T-helper 9 cell (primary cell): Measurements from ENCODE around the gene DMRTC2.
A peak's percentile ranks its signal among the peaks of the same experiment; 100 is the strongest.

Experiments used
- DNase-seq: peaks from one replicate; pipeline ENCODE4 v3.0.0-alpha.2; 2020
- total RNA-seq, 2 donors: gene quantifications; one replicate each; lab custom pipeline; 2026; lab: John Stamatoyannopoulos, UW

The DMRTC2 gene
- total RNA-seq: 0 reads per million in 2 donors

DNA sequence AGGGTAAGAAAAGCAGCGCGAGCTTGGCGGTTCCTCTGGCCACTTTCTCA, at the start of gene DMRTC2:
Gene DMRTC2, plus strand, starts transcription at position 42 of the 50 bp plus-strand sequence. CDS start 2,387 bp downstream, outside the sequence.
- DNase-seq: no peak

DNA sequence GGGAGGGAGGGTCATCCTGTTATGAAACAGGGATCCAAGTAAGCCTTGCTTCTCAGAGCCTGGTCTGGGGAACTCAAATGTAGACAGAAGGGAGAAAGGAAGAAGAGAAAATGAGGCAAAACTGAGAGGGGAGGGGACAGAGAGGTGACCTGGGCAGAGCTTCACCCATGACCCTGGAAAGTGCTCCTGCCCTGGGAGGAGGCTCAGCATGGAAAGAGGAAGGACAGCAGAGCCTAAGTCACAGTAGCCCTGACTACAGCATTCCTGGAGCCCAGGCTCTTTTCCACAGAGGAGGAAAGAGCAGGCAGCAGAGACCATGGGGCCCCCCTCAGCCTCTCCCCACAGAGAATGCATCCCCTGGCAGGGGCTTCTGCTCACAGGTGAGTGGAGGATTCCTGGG, 48.5 kb upstream of the DMRTC2 start, which contains the start of gene CEACAM3:
Gene CEACAM3, plus strand, starts transcription at position 226 of the 400 bp plus-strand sequence. Its CDS starts 91 bp downstream, at position 317.
- no peak for DNase-seq

DNA sequence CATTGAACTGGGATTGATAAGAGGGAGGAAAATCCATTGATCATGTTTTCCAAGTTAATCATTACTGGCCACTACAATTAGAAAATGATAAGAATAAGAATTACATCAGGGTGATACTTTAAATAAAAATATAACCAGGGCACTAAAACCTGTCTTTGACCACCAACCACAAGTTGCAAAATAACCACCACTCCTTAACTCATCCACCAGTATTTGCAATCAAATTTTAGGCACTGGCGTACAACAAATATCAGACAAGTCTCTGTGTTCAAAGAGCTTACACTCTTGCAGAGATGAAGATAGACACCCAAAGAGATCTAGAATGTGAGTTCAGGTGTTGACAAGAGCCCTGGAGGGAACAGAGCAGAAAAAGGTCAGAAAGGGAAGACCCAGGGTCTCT, 47.9 kb upstream of the DMRTC2 start:
- DNase-seq: no peak

DNA sequence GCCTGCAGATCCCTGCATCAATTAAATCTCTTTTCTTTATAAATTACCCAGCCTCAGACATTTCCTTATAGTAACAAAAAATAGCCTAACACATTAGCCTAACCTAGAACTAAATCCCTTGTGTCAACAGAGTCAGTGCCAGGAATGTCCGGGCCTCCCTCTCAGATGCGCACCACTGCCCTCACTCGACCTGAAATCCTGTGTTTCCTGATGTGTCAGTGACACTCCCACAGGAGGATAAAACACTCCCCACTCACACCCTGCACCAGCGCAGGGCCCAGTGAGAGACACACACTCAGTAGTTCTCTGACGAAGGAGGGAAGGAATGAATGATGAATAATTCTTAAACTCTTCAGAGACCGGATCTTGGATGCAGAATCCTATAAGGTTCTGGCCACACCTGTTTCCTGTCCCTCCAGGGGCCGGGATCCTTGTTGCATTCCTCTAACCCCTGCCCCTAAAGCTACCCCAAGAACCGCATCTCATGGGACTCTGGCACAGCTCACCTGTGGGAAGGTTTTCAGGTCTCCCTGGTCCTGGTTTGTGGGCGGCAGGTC, 45.3 kb upstream of the DMRTC2 start:
- DNase-seq: no peak

DNA sequence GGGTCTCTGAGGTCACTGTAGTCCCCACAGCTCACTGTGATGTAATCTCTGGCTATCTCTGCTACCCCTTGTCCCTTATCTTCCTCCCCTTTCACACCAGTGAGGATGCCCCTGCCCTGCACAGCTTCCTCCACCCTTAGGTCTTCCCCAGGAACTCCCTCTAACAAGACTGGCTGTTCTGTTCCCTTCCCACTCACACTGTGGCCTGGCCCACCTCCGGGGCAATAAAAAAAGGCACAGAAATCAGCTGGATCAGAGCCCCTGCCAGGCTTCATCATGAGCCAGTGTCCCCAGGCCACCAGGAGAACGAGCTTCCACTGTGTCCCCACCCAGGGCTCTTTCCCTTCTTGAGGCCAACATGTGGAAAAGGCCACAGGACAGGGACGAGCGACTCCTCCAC, 43.8 kb upstream of the DMRTC2 start:
- no peak for DNase-seq

DNA sequence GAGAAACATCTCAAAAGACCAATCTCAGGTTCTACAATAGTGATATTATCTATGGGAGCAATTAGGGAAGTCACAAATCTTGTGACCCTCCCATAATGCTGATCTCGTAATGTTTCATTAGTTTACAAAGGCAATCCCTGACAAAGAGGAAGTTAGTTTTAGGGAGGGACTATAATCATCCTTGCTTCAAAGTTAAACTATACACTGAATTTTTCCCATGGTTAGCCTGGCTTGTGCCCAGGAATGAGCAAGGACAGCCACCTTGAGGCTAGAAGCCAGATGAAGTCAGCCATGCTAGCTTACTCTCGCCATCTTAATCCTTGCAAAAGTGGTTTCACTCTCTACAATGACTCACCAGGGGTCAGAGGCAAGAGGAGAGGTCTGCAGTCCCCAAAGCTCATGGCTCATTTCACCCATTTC, 43.0 kb upstream of the DMRTC2 start:
- no peak for DNase-seq

DNA sequence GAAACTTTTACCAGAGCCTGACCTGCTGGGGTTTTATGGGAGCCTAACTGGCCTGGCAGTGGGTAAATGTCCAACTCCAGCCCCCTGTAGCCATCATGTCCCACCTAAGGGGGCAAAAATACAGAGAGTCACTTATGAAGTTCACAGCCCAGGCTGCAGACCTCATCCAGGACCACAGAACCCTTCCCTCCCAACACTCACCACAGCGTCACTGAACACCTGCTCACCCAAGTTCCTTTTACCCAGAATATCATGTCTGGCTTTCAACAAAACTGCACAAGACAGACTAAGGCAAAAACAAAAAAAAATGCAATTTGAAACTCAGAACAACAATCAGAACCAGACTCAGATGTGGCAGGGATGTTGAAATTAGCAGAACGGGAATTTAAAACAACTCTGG, 42.1 kb upstream of the DMRTC2 start:
- DNase-seq: no peak

DNA sequence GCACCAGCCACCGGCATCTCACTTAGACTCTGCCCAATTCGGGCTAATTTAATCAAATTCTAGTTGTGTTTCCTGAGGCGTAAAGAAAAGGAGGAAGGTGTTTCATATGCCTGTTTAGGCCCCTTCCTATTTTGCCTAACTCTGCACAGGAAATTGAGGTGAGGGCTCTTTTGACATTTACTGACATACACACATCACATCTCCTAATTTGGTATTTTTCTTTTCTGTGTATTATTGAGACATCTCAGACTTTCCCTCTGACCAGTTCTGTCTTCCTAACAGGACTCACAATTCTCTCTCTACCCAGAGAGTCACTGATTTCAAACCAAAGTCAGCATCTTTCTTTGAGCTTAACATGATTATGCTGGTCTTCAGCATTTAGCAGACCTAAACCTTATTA, 40.5 kb upstream of the DMRTC2 start:
- DNase-seq: no peak

DNA sequence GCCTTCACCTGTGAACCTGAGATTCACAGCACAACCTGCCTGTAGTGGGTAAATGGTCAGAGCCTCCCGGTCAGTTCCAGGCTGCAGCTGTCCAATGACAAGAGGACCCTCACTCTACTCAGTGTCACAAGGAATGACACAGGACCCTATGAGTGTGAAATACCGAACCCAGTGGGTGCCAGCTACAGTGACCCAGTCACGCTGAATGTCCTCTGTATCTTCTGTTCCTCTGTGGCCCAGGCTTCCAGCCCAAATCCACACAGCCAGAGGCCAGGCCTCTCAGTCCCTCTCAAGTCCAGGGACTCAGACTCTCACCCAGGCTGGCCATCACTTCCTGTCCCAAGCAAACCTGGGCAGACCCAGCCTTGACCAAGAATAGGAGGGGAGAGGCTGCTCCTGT, 37.7 kb upstream of the DMRTC2 start:
- DNase-seq: no peak

DNA sequence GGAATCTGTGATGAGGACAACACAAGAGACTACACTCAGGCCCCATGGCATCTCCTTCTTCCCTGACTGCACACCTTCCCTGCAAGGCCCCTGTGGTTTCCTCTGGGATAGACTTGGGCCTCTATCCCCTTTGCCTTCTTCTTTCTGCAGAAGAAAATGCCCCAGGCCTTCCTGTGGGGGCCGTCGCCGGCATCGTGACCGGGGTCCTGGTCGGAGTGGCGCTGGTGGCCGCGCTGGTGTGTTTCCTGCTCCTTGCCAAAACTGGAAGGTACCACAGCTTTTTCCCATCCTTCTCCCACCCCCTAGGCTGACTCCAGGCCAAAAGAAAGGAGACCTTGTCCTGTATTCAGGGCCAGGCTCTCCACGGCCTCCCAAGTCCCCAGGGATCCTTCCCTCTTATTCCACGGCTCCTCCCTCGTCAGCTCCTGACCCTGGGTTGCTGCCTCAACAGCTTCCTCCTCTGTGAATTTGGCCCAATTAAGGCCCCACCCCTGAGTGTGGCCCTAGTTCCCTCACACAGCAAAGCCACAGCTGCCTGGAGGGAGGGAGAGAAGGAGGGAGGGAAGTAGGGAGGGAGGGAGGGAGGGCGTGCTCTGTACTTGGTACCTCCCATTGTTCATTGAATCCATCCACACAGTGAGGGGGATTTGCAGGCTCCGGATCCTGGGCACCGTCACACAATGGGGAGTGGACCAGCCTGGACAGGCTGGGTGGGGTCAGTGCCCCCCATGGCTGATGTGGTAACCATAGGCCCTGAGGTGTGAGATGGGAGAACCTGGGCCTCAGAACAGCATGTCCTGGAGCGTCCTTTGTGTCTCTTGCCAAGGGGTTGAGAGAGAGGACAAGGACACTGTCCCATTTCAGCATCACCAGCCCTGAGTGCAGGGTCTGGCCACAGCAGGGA, 35.9 kb upstream of the DMRTC2 start:
- DNase-seq: no peak

DNA sequence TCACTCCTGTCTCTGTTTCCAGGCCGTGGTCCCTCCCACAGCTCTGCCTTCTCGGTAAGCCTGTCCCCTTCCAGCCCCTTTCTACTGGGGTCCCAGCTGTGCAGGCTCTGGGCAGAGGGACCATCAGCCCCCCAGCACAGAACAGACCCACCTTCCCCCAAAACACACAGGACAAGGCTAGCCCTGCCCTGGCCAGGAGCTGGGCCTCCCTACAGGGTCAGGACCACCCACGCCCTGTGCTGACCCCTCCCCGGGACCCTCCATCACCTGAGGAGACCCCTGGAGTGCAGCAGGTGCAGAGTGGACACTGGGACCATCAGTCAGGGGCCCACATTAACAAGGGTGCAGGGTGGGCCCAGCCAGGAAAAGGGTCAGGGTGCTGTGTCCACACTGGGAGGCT, 34.5 kb upstream of the DMRTC2 start:
- no peak for DNase-seq

DNA sequence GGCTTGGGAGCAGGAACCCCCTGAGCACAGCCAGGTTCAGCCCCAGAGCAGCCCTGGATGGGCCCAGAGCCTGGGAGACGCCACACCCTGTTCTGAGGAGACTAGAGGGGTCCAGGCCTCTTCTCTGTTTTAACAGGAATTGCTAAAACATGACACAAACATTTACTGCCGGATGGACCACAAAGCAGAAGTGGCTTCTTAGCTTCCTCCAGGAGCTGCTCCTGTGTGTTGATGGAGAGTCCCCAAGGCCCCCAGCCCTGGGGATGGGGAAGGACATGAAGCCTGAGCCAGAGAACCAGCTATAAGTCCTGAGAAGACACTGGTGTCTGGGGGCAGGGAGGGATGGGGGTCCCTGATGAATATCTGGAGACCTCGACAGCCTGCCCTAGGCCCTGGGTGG, 33.8 kb upstream of the DMRTC2 start:
- no peak for DNase-seq

DNA sequence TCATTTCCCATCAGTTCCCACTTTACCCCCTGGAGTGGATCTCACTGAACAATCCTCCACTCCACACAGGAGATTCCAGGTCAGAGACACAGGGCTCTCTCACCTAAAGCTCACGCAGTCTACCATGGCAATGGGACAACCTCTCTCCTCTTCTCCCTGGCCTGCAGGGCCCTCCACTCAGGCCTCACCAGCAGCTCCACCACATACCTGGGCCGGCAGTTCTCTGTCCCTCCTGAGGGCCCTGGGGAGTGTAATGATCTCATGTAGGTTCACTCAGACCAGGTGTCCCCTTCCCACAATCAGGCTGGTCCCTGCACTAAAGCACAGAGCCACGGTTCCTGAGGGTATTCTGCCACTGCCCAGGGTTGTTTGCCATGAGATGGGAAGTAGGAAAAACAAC, 32.9 kb upstream of the DMRTC2 start:
- DNase-seq: no peak

DNA sequence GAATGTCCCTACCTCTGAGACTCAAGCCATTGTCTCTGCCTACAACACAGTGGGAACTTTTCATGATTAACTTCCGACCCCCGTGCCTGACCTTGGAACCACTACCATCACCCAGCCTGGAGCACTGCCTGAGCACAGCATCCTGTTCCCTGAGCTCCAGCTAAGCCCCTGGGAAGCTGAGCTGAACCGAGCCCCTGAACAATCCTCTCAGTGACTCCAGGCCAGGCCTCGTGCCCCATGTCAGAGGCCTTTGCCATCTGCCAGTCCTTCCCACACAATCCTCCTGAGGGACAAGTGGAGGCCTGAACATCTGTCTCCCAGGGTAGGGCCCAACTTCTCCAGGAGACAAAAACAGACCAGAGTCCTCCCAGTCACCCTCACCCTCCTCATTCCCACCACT, 30.9 kb upstream of the DMRTC2 start:
- no peak for DNase-seq

DNA sequence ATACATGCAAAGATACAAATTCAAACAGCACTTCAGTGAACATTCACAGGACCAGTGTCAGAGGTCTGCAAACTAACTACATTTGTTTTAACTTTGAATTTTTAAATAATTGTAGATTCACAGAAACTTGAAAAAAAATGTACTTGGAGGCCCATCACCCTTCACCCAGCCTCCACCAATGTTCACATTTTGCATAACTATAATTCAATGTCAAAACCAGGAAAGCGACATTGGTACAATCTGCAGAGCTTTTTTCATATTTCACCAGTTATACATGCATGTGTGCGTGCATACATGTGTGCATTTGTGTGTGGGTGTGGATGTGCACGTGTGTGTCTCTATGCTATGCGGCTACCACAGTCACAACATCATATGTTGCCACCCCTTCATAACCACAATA, 29.5 kb upstream of the DMRTC2 start:
- no peak for DNase-seq

DNA sequence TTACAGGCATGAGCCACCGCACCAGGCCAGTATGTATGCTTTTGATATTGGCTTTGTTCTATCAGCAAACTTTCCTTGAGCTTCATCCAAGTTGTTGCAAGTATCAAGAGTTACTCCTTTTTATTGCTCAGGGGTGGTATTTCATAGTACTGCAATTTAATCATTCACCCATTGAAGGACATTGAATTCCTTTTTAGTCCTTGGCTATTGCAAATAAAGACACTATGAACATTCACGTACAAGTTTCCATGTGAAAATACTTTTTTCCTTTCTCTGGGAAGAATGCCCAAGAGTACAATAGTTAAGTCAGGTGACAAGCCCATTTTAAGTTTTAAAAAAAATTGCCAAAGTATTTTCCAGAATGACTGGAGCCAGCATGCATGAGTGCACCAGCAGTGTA, 28.1 kb upstream of the DMRTC2 start:
- DNase-seq: no peak

DNA sequence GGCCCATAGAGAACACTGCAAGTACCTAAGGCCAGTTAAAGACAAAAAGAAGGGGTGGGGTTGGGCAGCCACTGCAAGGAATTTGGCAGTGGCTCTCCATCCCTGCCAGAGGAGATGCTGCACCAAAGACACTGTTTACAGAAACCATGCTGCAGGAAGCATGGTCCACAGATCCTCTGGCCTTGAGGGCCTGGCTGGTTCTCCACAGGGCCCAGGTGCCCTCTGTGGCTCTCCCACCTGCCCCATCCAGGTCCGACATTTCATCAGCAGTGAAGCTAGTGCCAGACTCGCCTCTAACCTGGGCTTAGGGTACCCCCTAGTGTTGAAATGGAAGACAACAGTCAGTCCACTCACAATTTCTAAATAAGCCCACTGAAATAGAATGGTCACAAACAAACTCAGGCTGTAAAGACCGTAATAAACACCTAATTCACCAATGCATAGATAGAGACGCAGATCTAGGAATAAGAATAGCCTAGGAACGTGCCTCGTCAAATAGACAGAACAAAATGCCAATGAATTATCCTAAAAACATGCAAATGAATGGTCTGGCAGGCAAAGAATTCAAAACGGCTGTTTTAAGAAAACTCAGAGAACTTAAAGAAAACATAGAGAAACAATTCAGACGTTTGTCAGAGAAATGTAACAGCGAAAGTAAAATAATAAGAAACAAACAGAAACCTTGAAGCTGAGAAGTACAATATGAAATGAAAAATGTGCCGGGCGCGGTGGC, 23.7 kb upstream of the DMRTC2 start:
- peak; percentile 9 for DNase-seq

DNA sequence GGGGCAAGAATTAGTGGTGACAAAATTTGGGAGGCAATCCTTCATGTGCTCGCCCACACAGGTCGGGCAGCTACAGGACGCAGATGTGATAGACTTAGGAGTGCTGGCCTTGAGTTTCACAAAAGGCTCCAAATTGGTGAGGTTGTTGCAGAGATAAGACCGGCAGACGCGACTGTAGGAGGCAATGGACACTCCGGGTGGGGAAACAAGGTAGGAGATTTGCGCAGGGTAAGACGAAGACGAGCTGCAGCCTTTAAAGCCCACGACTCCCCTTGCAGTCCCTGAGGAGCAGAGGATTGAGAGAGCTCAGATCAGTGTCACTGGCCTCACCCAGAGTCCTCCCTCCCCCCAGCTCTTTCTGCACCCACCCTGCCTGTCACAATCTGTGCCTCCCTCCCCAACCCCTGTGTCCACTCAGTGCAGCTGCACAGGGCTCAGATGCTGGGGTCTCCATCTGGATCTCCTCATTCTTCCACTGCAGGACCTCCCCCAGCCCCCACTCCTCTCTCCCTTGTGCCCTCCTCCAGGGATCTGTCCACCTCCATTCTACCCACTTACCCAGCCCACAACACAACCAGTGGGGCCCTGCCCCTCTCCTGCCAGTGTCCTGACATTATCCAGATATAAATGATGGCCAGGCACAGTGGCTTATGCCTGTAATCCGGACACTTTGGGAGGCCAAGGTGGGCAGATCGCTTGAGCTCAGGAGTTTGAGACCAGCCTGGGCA, 6.7 kb upstream of the DMRTC2 start:
- no peak for DNase-seq

DNA sequence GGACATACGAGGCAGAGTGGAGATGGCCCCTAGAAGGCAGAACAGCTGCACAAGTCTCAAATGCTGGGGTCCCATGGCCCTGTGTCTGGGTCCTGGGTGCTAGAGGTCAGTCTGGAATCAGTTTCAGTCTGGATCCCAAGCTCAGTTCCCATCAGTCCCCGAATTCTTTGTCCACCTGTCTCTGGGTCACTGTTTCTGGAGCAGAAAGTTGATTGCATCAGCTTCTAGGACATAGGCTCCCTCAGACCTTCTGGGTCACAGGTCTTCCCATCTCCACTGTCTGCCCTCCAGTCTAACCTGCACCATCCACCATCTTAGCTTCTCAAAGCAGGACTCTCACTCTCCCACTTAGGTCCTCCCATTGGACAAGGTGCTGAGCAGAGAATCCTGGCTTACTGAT, 5.6 kb upstream of the DMRTC2 start:
- no peak for DNase-seq

DNA sequence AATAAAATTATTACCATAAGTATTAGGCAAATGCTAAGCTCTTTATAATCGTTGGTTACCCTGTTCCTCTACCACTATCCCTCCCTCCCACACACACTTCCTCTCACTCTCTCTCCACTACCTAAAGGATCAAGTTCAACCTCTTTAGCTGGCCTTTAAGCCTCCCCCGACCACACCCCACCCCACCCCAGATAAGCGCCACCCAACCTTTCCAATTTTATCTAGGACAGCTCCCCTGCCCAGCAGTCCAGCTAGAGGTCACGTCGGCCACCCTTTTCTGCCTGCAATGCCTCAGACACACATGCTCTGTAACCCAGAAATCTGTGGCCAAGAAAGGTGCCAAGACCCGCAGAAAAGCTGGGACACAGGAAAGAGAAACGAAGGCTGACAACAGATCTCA, 1.5 kb upstream of the DMRTC2 start:
- DNase-seq: no peak

DNA sequence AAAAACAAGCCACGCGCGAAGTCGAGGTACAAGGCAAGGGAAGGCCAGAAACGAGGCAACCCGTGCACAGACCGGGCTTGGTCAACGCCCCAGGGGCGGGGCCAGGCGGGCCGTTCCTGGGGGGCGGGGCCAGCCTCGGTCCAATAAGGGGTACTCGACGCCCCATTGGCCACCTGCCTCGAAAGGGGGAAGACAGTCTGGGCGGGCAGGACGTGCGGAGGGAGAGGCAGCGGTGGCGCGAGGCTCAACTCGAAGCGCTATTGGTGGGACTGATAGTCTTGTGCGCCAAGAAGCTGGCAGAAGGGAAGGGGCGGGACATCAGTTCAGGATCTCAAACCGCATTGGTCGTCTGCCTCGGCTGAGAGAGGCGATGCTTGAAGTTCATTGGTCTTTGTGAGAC, 241 bp upstream of the DMRTC2 start, which contains the start of gene LYPD4:
Gene LYPD4, minus strand, starts transcription at position 83 of the 400 bp plus-strand sequence. CDS start 5,398 bp downstream, outside the sequence.
- DNase-seq: no peak

DNA sequence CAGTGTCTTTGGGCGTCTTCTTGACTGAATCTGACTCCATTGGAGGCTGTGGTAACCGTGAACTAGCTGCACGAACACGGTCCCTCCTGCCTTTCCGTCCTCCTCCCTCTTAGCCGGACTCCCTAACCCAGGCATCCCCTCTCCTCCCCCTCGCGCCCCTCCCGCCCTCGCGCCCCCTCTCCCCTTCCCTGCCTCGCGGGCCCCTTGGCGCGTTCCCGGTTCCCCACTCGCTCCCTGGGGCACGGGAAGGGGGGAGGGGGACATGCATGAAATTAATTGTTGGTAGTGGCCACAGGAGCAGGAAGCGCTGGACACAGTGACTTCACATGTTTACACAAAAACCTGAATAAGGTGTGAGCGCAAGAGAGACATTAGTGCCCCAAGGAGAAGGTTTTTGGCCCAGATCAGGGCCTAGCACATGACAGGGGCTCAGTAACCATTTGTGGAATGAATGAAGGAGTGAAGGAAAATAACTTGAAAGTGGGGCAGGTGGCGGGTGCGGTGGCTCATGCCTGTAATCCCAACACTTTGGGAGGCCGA, 279 bp downstream of the DMRTC2 start:
- DNase-seq: no peak
